Measurements from ENCODE around the gene DCDC1.

- TF ChIP-seq CTCF (conservative IDR thresholded peaks at IDR 0.05) (no peak), EZH2 (IDR thresholded peaks at IDR 0.05; ENCODE audit: low read depth) (no peak)
These were observed 546.4 kb downstream of the DCDC1 start for GRCh38 chr11:30823119-30823518.
